Activated CD4-positive, alpha-beta T cell treated with anti-CD3 and anti-CD28 coated beads, Interleukin-2, amount 10 ng/mL, durations not matched to agents 7 days and 5 days (primary cell): ENCODE measurements around the gene ARMC9. TPM values are rescaled to one million over a fixed set of nuclear protein-coding genes. Genes with fewer than 3 reads are reported as not detected.
A peak's percentile ranks its signal among the peaks of the same experiment; 100 is the strongest.

ENCODE experiments used
- CTCF ChIA-PET: fragments of 350-600 bp; sonication (Branson Sonifier 250); formaldehyde crosslinking; loops from one replicate; lab custom pipeline; 2021; ENCODE audit warnings: antibody characterized with exemption; lab: Charles Lee
- POLR2A ChIA-PET: fragments of 350-600 bp; sonication (Branson Sonifier 250); formaldehyde crosslinking; loops from one replicate; lab custom pipeline; 2021; ENCODE audit warnings: antibody characterized with exemption; lab: Charles Lee
- DNase-seq: peaks from one replicate; pipeline ENCODE4 v3.0.0-alpha.2; 2020
- H3K27ac Mint-ChIP-seq: one replicate; pipeline ENCODE4 v1.8.0; 2021; ENCODE audit warnings: mild to moderate bottlenecking, moderate library complexity, mixed read lengths
- H3K27me3 Mint-ChIP-seq: one replicate; pipeline ENCODE4 v1.8.0; 2021; ENCODE audit warnings: mixed read lengths
- H3K36me3 Mint-ChIP-seq: one replicate; pipeline ENCODE4 v1.8.0; 2021; ENCODE audit warnings: low read depth, mixed read lengths
- H3K4me1 Mint-ChIP-seq: one replicate; pipeline ENCODE4 v1.8.0; 2021; ENCODE audit warnings: mixed read lengths
- H3K4me3 Mint-ChIP-seq: one replicate; pipeline ENCODE4 v1.8.0; 2021; ENCODE audit warnings: mild to moderate bottlenecking, moderate library complexity, mixed read lengths
- H3K9me3 Mint-ChIP-seq: one replicate; pipeline ENCODE4 v1.8.0; 2021; ENCODE audit warnings: mixed read lengths
- total RNA-seq, 2 experiments: library from RNA; stranded (reverse); gene quantifications; one replicate each; pipeline ENCODE4 v1.2.3, GENCODE V29; 2021

ARMC9 gene
- total RNA-seq, 2 experiments from 2014 or later, result 0.45 to 0.58 TPM

GRCh38 chr2:231386446-231386845 is 188.0 kb downstream of the ARMC9 start:
- ChIA-PET POLR2A (no interaction called here), CTCF (interaction anchor here (0.6 kb wide), 1 partner anchor 323 kb away, joined by 4 read pairs; no protein-coding TSS in a partner anchor)
- H3K9me3 Mint-ChIP-seq, result peaks cover 11% of the 10 kb centered on the region
- H3K27ac Mint-ChIP-seq, result no peak overlapping the region
- no peak for DNase-seq
- H3K27me3 Mint-ChIP-seq, result peaks cover 4% of the 10 kb centered on the region
- no peak overlapping the region for H3K4me3 Mint-ChIP-seq
- H3K36me3 Mint-ChIP-seq, result no peaks in the 10 kb centered on the region
- H3K4me1 Mint-ChIP-seq, result no peaks in the 10 kb centered on the region

DNA sequence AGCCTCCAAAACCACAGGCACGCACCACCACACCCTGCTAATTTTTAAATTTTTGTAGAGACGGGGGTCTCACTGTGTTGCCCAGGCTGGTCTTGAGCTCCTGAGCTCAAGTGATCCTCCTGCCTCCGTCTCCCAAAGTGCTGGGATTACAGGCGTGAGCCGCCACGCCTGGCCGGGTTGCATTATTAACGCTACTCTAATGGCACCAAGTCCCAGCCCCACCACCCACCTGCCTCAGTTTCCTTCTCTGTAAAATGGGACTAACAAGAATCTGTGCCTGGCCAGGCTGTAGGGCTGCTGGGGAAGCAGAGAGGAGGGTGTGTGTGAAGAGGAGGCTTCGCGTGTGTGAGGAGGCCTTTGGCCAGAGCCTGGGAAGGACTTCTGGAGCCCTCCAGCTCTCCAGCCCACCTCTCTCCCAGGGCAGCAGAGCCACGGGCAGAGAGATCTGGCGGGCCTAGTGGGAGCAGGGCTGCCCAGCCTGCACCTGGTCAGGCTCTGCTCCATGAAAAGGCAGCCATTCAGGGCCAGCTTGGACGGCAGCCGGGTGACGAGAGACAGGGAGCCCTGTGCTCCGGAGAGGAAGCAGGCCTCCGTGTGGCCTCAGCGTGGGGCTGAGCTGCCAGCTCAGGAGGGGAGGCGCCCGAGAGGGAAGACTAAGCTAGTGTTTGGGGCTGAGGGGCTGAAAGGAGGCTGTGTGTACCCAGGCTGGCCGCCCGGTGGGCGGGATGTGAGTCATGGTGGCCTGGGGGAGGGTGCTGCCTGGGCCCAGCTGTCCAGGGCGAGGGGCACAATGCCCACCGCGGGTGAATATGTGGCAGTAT is 189.7 kb downstream of the ARMC9 start:
- H3K27ac Mint-ChIP-seq, result no peak overlapping the region
- H3K9me3 Mint-ChIP-seq, result peaks cover 11% of the 10 kb centered on the region
- H3K4me1 Mint-ChIP-seq, result peaks cover 1% of the 10 kb centered on the region
- DNase-seq, result no peak
- ChIA-PET CTCF (no interaction called here), POLR2A (no interaction called here)
- H3K27me3 Mint-ChIP-seq, result peaks cover 7% of the 10 kb centered on the region
- no peak overlapping the region for H3K4me3 Mint-ChIP-seq
- no peaks in the 10 kb centered on the region for H3K36me3 Mint-ChIP-seq

- H3K27me3 Mint-ChIP-seq, result peaks cover 7% of the 10 kb centered on the region
- H3K4me3 Mint-ChIP-seq, result no peak overlapping the region
- no peak overlapping the region for H3K27ac Mint-ChIP-seq
- H3K9me3 Mint-ChIP-seq, result peaks cover 8% of the 10 kb centered on the region
- POLR2A ChIA-PET, result no interaction called here
- H3K4me1 Mint-ChIP-seq, result peaks cover 8% of the 10 kb centered on the region
- DNase-seq, result no peak
- peaks cover 2% of the 10 kb centered on the region for H3K36me3 Mint-ChIP-seq
- CTCF ChIA-PET, result interaction anchor here (0.8 to 1.0 kb wide), 3 partner anchors 11 to 40 kb away, joined by 3 to 4 read pairs (median 3); no protein-coding TSS in a partner anchor
Observed at GRCh38 chr2:231388725-231389346, 190.4 kb downstream of the ARMC9 start.

DNA sequence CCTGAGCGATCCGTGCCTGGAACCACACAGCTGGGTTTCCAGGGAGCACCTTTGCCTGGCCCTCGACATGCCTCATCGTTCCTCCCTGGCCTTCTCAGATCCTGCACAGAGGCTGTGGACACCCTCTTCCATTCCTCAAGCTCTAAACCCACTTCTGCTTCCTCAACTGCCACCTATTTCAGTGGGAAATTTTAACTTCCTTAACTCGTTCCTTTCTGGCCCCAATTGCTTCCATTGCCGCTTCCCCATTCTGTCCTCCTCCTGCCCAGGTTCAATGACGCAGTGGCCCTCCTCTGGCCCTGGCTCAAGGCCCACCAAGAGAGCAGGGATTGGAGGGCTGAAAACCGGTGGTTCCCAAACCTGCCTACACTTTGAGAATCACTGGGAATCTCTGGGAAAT is 192.2 kb downstream of the ARMC9 start:
- no peak overlapping the region for H3K27ac Mint-ChIP-seq
- POLR2A ChIA-PET, result no interaction called here
- peaks cover 18% of the 10 kb centered on the region for H3K27me3 Mint-ChIP-seq

DNA sequence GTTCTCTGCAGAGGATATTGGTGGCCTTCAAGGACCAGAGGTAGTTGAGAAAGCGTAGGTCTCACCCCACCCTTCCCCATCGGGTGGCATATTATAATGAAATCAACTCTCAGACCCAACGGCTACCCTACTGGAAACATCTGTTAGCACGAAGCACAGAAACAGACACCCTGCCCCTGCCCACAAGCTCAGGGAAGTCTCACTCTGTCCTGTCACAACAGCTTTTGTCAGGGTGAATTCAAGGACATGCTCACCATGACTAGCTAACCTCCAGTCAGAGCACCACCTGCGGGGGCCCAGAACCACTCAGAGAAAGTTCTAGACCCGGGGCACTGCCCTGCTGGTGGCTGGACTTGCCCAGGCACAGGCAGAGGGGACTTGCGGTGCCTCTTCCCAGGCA is 193.6 kb downstream of the ARMC9 start:
- ChIA-PET POLR2A (no interaction called here), CTCF (interaction anchor here (1.7 kb wide), 1 partner anchor 8 kb away, joined by 4 read pairs; no protein-coding TSS in a partner anchor)
- no peak for DNase-seq
- H3K36me3 Mint-ChIP-seq, result peaks cover 2% of the 10 kb centered on the region
- H3K27me3 Mint-ChIP-seq, result peaks cover 23% of the 10 kb centered on the region
- no peak overlapping the region for H3K4me3 Mint-ChIP-seq
- H3K9me3 Mint-ChIP-seq, result no peaks in the 10 kb centered on the region
- peaks cover 15% of the 10 kb centered on the region for H3K4me1 Mint-ChIP-seq
- H3K27ac Mint-ChIP-seq, result no peak overlapping the region

More for the DNA sequence above, 192.2 kb downstream of the ARMC9 start:
- peaks cover 2% of the 10 kb centered on the region for H3K36me3 Mint-ChIP-seq
- CTCF ChIA-PET, result interaction anchor here (1.7 kb wide), 1 partner anchor 7 kb away, joined by 4 read pairs; no protein-coding TSS in a partner anchor
- peaks cover 13% of the 10 kb centered on the region for H3K4me1 Mint-ChIP-seq
- no peak overlapping the region for H3K4me3 Mint-ChIP-seq
- H3K9me3 Mint-ChIP-seq, result no peaks in the 10 kb centered on the region
- no peak for DNase-seq

GRCh38 chr2:231392431-231393148 is 194.2 kb downstream of the ARMC9 start:
- CTCF ChIA-PET, result interaction anchor here (1.7 kb wide), 1 partner anchor 9 kb away, joined by 4 read pairs; no protein-coding TSS in a partner anchor
- peaks cover 2% of the 10 kb centered on the region for H3K36me3 Mint-ChIP-seq
- POLR2A ChIA-PET, result no interaction called here
- H3K27me3 Mint-ChIP-seq, result peaks cover 25% of the 10 kb centered on the region
- no peak overlapping the region for H3K4me3 Mint-ChIP-seq
- H3K4me1 Mint-ChIP-seq, result peaks cover 15% of the 10 kb centered on the region
- H3K27ac Mint-ChIP-seq, result no peak overlapping the region
- H3K9me3 Mint-ChIP-seq, result no peaks in the 10 kb centered on the region
- DNase-seq, result no peak

GRCh38 chr2:231393149-231394131 is 195.0 kb downstream of the ARMC9 start:
- Mint-ChIP-seq H3K27ac (peak overlapping the region; percentile 83), H3K4me1 (peaks cover 15% of the 10 kb centered on the region), H3K9me3 (no peaks in the 10 kb centered on the region), H3K4me3 (no peak overlapping the region), H3K27me3 (peaks cover 25% of the 10 kb centered on the region), H3K36me3 (peaks cover 2% of the 10 kb centered on the region)
- ChIA-PET CTCF (interaction anchor here (1.0 to 1.5 kb wide), 5 partner anchors 10 to 290 kb away, joined by 3 to 5 read pairs (median 4); no protein-coding TSS in a partner anchor), POLR2A (no interaction called here)
- DNase-seq, result peak; percentile 25

DNA sequence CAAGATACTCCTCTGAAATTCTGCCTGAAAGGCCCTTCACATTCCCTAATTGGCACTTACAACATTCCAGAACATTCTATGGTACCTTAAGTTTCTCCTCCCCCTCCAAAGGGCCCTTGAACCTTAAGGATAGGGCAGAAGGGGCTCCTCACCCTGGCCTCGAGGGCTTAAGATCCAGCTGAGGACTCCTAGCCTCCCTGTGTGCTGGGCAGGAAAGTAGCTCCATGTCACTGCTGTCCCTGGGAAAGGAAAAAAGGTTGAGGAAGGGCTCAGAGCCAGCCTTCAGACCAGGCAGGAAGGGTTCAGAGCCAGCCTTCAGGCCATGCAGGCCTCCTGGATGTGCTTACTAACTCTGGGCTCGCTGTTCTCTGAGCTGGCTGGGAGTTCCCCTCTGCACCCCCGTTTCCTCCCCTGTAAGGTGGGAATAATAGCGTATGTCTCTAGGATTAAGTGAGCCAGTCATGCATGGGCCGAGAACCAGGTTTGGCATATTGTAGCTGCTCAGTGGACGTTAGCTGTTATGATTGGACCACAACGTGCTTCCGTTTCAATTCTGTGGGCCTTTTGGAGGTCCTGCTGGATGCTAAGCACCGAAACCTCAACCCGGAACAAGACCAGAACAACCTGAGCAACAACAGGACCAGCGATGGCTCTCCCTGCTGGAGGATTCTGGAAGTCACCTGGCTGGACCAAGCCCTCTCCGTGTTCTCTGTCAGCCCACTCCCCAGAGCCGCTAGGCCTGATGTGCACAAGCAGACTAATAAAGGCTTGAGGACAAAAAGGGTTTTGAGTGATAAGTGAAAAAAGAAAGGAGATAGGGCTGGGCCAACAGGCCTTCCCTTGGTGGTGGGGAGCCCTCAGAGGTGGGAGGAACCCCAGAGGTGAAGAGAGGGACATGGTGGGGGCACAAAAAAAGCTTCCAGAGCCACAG is 196.0 kb downstream of the ARMC9 start:
- H3K36me3 Mint-ChIP-seq, result peaks cover 2% of the 10 kb centered on the region
- CTCF ChIA-PET, result interaction anchor here (1.0 to 1.5 kb wide), 5 partner anchors 11 to 291 kb away, joined by 3 to 5 read pairs (median 4); no protein-coding TSS in a partner anchor
- no peak for DNase-seq
- peaks cover 15% of the 10 kb centered on the region for H3K4me1 Mint-ChIP-seq
- peaks cover 25% of the 10 kb centered on the region for H3K27me3 Mint-ChIP-seq
- no peaks in the 10 kb centered on the region for H3K9me3 Mint-ChIP-seq
- POLR2A ChIA-PET, result no interaction called here
- H3K27ac Mint-ChIP-seq, result no peak overlapping the region
- peak overlapping the region; percentile 33 for H3K4me3 Mint-ChIP-seq

- Mint-ChIP-seq H3K36me3 (peaks cover 2% of the 10 kb centered on the region), H3K4me3 (peak within 1 kb of the TSS; percentile 33), H3K9me3 (no peaks in the 10 kb centered on the region), H3K27ac (no peak within 1 kb of the TSS), H3K4me1 (peaks cover 15% of the 10 kb centered on the region), H3K27me3 (peaks cover 25% of the 10 kb centered on the region)
- DNase-seq, result no peak
- CTCF ChIA-PET, result no interaction called here
- POLR2A ChIA-PET, result no interaction called here
Observed at GRCh38 chr2:231395188-231396057, 197.0 kb downstream of the ARMC9 start, which contains the start of gene B3GNT7. B3GNT7 (plus strand) TSS chr2:231395710; CDS start chr2:231395804, 94 bp downstream.

DNA sequence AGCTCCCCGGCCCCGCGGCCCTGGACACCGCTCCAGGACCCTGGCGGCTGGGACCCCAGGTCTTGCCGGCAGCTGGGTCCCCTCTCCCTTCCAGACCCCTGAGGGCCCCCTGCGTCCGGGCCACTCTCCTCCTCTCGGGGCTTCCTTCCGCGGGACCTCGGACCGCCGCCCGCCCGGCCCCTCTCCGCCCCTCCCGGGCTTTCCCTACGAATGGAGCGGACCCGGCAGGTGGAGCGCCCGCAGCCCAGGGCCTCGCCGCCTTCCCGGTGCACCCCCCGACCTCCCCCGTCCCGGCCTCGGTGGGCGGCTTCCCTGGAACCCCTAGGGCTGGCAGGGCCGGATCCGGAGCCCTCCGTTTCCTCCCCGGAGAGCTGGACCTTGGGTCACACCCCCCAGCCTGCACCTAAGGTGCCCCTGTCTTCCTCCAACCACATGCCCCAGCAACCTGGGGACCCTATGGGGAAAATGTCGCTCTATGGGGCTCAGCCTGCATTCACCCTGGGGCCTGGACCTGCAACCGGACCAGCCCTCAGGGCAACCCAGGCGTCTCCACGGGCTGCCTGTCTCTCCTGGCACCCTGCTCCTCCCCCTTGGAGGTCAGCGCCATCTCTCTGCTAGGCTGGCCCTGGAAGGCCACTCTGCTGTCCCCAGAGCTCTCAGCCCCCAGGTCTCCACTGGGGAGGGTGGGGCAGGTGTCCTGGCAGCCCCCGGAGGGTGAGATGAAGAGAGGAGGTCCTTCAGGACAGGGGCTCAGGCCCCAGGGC is 197.8 kb downstream of the ARMC9 start:
- no peak overlapping the region for H3K4me3 Mint-ChIP-seq
- peaks cover 25% of the 10 kb centered on the region for H3K27me3 Mint-ChIP-seq
- H3K9me3 Mint-ChIP-seq, result no peaks in the 10 kb centered on the region
- ChIA-PET CTCF (no interaction called here), POLR2A (no interaction called here)
- H3K4me1 Mint-ChIP-seq, result peaks cover 15% of the 10 kb centered on the region
- peaks cover 2% of the 10 kb centered on the region for H3K36me3 Mint-ChIP-seq
- no peak overlapping the region for H3K27ac Mint-ChIP-seq
- DNase-seq, result no peak
